HG03378 (cell line): Measurements from ENCODE around the gene GDF2.

Source experiments
- ATAC-seq: cut with Tn5 transposase; IDR thresholded peaks from one replicate; pipeline ENCODE4 v1.9.1; 2021; ENCODE audit warnings: mild to moderate bottlenecking, moderate library complexity; ENCODE audit not compliant: unreplicated experiment

Gene GDF2

DNA sequence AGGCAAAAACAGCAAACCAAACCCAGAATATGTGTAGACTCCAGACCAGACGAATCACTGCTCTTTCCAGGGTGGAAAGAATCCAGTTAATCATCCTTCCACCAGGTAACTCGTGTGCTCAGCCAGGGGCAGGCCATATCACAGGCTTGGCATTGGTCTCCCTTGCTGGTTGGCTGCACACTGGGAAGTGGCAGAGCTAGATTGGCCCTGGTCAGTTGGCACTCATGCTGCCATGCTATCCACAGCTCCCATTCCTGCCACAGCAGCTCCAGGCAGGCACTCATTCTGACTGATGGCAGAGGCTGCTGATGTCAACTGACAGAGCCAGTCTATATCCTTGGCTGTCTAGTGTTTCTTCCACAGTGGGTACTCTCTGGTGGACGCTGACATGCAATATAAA, 31.9 kb upstream of the GDF2 start:
- no peak for ATAC-seq

DNA sequence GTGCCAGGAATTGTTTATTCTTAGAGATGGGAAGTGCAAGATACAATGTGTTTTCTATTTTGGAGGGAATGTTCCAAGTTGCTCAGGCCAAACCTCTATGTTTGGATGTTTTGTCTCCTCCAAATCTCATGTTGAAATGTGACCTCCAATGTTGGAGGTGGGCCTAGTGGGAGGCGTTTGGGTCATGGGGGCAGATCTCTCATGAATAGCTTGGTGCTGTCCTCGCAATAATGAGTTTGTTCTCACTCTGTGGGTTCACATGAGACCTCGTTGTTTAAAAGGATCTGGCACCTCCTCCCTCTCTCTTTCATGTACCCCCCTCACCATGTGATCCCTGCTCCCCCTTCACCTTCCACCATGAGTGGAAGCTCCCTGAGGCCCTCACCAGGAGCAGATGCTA, 30.6 kb upstream of the GDF2 start:
- ATAC-seq: no peak

DNA sequence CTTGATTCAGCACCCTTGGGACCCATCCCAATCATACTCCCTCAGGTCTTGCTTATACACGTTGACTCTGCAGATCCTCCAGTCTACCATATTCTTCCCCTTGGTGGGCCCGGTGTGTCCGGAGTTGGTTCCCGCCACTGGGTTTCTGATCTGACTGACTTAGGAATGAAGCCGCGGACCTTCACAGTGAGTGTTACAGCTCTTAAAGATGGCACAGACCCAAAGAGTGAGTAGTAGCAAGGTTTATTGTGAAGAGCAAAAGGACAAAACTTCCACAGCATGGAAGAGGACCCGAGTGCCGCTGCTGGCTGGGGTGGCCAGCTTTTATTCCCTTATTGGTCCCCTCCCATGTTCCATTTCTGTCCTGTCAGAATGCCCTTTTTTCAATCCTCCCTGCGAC, 28.2 kb upstream of the GDF2 start:
- ATAC-seq: no peak

DNA sequence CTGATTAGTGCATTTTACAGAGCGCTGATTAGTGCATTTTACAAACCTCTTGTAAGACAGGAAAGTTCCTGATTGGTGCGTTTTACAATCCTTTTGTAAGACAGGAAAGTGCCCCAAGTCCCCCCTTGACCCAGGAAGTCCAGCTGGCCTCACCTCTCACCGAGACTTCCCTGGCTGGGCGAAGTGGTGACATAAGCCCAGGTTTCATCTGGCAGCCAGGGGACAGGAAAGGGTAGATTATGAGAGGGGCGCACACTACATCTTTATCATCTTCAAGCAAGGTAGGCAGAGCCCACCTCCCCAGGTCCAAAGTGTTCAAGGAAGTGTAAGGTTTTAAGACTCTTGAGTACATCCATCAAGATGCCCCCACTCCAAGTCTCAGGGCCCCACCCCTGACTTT, 27.8 kb upstream of the GDF2 start:
- no peak for ATAC-seq

DNA sequence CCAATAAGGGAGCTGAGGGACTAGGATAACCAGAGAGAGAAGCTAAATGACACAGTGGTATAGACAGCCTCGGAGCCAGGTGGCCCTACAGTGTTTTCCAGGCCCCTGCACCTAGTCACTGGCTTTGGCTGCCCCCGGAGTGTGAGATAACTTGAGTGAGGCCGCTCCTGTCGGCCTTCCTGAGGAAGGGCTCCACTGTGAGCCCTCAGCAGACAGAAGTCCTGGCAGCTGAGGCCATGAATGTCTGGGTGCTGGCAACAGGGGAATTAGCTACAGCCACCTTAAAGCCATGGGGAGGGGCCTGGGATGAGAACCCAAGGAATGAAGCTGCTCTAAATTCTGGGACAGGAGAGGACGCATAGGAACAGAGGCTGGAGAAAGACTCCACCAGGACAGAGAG, 26.8 kb upstream of the GDF2 start:
- ATAC-seq: no peak

DNA sequence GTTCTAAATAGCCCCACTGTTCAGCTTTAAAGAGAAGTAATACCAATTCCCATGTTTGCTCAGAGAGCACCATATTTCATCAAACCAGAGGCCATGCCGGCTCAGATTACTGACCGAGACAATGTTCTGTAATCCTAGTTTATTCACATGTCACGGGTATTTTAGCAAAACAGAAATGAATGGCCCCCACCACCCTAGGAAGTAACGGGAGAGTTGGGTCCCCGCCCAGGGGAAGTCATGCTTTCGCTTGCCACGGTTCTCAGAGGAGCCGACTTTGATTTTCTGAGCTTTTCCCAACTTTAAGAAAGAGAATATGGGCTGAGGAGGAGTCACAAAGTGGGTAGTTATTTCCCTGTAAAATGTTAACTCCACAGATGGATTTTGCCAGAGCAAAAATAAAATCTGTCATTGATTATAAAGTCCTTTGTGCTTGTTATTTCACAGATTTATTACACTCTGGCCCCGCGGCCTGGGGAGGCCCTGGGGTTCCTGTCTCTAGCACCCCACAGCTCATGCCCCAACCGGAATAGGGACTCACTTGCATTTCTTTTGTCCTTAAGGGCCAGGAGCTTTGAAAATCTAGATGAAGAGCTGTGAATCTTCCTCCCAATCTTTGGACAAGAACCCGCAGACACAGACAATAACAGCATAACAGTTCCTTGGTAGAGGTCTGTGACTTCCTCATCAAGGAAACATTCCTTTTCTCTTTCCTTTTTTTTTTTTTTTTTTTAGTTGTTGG, 25.9 kb upstream of the GDF2 start:
- no peak for ATAC-seq

DNA sequence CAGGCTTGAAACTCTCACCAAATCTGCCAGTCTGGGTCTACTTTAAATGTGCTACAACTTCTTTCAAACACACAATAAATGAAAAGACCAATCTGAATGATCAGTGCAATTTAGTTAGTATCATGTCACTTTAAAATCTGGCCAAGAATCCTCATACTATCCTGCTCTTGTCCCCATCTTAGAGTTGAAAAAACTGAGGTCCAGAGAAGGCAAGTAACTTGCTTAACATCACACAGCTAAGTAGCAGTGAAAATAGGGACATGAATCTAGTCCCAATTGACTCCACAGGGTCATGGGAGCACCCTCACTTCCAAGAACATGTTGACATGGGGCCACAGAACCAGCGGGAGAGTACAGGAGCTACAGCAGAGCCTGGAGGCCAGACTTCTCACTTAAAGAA, 25.3 kb upstream of the GDF2 start:
- no peak for ATAC-seq

DNA sequence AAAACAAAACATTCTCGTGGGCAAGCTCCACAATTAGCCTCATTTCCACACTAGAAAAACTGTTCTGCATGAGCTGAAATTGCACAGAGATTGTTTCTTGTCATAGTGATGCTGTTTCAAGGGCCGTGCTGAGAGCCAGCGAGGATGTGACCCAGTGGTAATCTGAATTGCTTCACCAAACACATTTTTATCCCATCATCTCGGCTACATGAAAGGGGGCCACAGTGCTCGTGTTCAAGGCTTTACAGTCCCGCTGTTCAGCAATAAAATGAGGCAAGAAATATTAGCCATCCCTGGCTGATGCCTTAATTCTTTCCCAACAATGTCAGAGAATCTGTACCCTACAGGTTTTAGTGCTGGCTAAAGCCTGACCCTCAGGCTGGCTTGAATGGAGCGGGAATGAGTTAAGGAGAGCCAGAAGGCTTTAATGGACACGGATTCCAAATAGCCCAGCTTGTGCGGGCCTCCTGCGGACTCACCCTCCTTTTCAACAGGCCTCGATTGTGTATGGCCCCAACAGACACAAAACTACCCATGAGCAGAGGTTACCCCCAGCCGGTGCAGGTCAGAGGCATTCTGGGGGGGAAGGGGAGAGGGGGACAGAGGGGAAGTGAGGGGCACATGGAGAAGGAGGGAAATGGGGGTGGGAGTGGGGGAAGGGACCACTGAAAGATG, 24.3 kb upstream of the GDF2 start:
- ATAC-seq: no peak

DNA sequence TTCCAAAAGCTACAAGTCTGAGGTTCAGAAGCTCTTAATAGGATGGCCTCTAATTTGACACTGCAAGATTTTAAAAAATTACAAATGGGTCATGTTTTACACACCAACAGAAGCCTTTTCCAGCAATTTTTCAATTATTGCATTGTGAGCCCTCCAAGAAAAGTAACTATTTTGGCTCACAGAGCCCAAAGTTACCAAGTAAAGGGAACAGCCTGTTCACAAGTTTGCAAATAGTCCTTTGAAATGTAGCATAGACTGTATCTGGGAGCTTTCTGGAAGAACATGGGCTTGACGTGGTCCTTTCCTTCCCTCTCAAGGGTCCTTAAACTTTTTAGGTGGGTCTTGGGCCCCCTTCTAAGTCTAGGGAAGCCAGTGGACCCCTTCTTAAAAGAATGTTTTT, 23.5 kb upstream of the GDF2 start:
- ATAC-seq: no peak

DNA sequence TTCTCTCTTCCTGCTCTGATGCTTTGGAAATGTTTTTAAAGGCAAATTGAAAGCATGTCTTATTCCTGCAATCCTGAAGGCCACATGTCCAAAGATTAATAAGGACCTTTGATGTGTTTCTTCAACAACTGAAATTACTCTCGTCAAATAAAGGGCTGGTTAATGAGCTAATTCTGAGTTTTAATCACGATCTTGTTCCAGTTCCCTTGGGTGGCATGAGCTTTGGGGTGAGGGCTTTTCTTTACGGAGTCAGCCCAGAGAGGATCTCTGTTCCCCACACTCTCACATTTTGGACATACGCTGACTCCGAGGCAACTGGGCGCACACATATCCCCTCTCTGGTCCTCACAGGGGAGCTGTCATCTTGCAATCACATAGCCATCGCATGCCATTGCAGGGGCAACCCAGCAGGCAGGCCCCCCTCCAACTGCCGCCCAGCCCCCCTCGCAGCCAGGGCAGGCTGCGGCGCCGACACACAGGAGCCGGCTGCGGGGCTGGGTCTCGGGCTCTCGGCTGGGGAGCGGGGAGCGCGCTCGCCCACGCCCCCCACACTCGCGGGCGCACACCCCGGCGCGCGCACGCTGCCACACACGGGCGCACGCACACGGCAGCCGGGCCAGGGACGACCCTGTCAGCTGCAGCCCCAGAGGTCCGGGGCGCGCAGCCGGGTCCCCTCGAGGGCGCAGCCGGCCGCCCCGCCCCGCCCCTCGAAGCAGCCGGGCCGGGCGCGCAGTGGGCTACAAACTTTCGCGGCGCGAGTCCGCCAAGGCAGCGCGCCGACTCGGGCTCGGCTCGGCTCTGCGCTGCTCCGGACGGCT, 22.4 kb upstream of the GDF2 start, which contains the start of gene GDF10:
Gene GDF10, plus strand, starts transcription at position 587 of the 818 bp plus-strand sequence. CDS start 455 bp downstream, outside the sequence.
- ATAC-seq: no peak

DNA sequence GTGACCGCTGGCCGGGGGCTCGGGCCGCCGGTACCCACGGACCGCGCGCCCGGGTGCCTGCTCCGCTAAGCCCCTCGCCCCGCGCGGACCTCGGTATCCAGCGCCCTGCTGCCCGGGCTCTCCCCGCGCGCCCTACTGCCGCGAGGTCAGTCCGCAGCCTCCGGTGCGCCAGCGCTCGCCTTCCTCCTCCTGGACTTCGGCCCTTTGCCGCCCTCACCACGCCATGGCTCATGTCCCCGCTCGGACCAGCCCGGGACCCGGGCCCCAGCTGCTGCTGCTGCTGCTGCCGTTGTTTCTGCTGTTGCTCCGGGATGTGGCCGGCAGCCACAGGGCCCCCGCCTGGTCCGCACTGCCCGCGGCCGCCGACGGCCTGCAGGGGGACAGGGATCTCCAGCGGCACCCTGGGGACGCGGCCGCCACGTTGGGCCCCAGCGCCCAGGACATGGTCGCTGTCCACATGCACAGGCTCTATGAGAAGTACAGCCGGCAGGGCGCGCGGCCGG, 21.8 kb upstream of the GDF2 start:
- ATAC-seq: no peak

DNA sequence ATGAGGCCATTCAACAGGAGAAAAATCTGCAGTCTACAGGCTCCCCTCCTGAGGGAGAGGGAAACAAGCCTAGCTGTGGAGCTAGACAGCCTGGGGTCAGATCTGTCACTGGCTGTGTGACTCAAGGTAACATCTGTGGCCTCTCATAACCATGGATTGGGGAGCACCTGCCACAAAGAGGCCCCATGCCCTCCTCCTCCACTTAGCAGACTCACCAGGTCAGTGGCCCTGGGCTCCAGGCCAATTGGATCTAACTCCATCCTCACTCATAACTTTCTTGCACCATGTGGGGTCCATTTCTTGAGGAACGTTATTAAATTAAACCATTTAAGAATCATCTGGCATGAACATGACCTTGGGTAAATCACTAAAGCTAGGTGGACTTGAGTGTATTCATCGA, 20.4 kb upstream of the GDF2 start:
- ATAC-seq: no peak

DNA sequence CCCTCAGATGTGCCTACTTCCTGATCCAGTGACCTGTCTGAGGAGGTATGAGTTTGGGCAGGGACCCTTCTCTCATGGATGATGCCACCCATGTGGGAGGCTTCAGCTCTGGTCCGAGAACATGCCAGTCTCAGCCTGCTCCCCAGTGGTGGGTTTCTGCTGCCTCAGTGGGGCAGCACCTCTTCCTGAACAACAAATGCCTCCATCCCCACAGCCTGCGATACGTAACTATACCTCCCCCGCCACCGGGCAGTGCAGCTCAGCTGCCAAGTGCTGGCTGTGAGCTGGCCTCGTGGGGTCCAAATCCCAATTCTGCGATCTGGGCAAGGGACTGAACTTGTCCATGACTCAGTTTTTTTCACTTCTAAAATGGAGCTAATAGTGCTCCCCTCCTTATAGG, 19.1 kb upstream of the GDF2 start:
- ATAC-seq: no peak

DNA sequence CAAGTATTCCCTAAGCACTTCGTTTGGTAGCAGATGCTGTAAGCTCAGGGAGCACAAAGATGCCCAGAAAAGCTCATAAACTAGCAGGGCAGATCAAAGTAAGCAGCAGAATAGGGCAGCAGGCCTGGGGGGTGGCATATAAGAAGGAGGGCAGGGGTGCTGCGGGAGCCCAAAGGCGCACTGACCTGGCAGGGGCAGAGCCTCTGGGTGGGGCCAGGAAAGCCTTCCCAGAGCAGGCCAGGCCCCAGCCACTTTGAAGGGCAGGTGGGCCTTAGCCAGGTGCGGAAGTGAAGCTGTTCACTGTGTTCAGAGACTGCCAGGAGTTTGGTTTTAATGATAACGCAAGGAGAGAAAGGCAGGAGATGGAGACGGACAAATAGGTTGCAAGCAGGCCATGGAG, 18.4 kb upstream of the GDF2 start:
- no peak for ATAC-seq

DNA sequence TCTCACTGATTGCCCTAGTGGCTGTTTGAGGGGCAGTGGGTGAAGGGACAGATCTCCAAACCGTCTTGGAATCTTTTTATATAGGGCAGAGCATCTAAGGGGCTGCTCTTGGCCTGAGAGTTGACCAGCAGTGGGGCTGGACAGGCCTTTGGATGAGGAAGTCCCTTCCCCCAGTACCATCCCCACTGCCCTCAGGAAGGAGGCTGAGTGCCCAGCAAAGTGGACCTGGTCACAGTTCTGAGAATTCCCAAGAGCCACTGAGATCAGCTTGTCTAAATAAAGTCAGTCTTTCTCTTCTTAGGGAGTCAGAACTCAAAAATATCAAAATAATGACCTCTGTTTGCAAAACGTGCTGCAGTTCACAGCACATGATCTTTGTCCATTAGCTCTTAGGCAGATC, 16.7 kb upstream of the GDF2 start:
- ATAC-seq: no peak

DNA sequence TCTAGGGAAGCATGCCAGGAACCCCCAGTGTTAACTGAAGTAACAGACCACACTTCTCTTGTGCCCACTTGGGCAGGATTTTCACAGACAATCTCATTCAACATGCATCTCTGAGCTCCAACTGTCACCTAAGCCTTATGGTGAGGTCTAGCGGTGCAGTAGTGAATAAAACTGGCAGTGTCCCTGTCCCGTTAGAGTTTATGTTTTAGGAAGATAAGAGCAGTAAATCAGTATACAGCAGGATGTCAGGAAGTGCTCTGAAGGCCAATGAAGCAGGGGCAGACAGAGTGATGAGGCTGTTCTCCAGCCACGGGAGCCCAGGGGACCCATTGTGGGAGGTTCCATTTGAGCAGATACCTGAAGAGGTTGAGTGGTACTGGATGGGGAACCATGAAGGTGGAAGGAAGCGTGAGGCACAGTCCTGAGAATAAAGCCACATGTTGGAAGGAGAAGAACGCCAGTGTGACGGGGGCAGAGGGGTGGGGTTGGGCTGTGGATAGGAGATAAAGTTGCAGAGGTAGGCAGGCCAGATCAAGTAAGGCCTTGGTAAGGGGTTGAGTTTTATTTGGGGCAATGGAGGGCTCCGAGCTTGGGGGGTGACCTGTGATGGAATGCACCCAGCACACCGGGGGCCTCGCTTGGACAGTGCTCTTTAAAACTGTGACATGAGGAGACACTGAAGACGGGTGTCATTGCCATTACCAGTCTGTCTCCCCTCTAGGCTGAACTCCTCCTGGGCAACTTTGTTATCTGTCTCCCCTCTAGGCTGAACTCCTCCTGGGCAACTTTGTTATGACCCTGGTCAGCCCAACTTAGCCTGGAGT, 15.7 kb upstream of the GDF2 start:
- no peak for ATAC-seq

DNA sequence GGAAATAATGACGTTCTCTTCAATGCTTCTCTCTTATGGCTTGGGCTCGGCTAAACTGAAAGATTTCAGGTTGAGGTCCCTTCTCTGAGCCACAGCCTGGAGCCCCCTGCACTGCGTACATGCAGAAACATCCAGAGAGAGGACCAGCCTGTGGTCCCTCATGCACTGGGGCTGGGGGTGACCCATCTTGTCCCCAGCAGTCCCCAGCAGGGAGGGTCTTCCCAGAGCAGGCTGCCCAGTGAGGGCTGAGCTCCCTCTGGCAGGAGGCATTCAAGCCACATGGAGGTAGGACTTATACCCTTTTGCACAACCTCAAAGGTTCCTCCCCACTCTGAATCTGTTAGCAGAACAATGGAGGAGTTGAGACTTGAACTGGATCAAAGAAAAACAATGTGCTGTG, 14.9 kb upstream of the GDF2 start:
- ATAC-seq: no peak

DNA sequence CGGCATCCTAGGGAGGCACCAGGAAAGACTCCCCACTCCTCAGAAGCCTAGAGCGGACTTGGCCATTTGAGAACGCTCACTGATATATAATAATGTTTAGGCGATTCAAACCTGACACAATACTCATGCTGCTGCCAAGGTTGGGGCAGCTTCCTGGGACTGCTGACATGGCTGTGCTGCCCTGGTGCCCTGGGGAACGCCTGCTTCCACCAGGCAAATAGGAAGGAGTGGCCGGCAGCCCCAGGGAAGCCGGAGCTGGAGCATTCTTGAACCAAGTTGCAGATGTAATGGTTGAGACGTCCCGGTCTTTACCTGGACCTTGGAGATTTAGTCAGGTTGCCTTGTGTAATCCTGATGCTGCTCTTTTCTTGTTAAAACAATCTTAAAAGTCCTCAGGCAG, 13.5 kb upstream of the GDF2 start:
- ATAC-seq: no peak

DNA sequence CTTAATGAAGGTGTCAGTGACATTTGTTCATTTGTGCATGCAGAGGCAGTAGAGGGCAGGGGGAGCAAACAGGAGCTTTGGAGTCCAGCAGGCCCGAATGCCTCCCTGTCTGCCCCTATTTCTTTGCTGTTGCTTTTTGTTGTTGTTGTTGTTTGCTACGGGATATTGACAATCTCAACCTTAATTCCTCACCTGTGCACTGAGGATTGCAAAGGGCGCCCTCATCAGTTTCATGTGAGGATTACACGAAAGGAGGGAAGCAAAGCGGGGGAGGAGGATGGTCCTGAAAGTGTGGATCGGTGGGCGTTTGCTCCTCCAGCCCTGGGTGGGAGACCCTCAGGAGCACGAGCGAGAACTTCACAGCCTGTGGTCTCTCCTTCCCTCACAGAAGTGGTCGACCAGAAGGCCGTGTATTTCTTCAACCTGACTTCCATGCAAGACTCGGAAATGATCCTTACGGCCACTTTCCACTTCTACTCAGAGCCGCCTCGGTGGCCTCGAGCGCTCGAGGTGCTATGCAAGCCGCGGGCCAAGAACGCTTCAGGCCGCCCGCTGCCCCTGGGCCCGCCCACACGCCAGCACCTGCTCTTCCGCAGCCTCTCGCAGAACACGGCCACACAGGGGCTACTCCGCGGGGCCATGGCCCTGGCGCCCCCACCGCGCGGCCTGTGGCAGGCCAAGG, 12.7 kb upstream of the GDF2 start:
- no peak for ATAC-seq

DNA sequence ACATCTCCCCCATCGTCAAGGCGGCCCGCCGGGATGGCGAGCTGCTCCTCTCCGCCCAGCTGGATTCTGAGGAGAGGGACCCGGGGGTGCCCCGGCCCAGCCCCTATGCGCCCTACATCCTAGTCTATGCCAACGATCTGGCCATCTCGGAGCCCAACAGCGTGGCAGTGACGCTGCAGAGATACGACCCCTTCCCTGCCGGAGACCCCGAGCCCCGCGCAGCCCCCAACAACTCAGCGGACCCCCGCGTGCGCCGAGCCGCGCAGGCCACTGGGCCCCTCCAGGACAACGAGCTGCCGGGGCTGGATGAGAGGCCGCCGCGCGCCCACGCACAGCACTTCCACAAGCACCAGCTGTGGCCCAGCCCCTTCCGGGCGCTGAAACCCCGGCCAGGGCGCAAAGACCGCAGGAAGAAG, 12.2 kb upstream of the GDF2 start:
- ATAC-seq: no peak
